ENCODE measurements around the gene TMEM81. TPM values are rescaled to one million over a fixed set of nuclear protein-coding genes. Genes with fewer than 3 reads are reported as not detected.
A peak's percentile ranks its signal among the peaks of the same experiment; 100 is the strongest.

TMEM81 gene
- polyA plus RNA-seq, 3 donors from 2014 or later = 0.24 to 0.79 (median 0.40) TPM

DNA sequence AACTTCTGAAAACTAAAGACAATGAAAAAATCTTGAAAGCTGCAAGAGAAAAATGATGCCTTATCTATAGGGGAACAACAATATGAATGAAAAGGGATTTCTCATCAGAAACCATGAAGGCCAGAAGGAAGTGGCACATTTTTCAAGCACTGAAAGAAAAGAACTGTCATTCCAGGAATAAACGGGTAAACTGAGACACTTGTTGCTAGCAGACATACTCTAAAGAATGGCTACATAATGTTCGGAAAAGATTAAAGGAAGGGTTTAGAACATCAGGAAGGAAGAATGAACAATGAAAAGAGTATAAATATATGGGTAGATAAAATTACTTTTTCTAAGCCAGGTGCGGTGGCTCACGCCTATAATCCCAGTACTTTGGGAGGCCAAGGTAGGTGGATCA, 23.1 kb upstream of the TMEM81 start:
- Mint-ChIP-seq H3K4me1 (peaks cover 10 to 13% of the 10 kb centered on the region in 2 donors), H3K36me3 (peaks cover 22 to 48% (median 26%) of the 10 kb centered on the region in 3 donors), H3K27me3 (ENCODE audit: low read depth in 3 of 3) (peaks cover 0 to 2% (median 0%) of the 10 kb centered on the region in 3 donors), H3K4me3 (no peak overlapping the region), H3K9me3 (no peaks in the 10 kb centered on the region), H3K27ac (no peak overlapping the region)
- DNase-seq = no peak

DNA sequence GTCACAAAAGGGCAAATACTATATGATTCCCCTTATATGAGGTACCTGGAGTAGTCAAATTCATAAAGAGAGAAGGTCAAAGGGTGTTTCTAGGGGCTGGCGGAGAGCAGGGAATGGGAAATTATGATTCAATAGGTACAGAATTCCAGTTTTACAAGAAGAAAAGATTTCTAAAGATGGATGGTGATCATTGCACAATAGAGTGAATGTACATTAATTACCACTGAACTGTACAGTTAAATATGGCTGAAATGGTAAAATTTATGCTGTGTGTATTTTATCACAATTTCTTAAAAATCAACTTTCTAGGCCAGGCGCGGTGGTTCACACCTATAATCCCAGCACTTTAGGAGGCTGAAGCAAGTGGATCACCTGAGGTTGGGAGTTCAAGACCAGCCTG, 18.1 kb upstream of the TMEM81 start:
- H3K4me1 Mint-ChIP-seq = peaks cover 8 to 11% of the 10 kb centered on the region in 2 donors
- no peak overlapping the region for H3K27ac Mint-ChIP-seq
- DNase-seq = no peak
- H3K9me3 Mint-ChIP-seq = no peaks in the 10 kb centered on the region
- peaks cover 0 to 2% (median 0%) of the 10 kb centered on the region in 3 donors for H3K27me3 Mint-ChIP-seq (ENCODE audit: low read depth in 3 of 3)
- H3K4me3 Mint-ChIP-seq = no peak overlapping the region
- peaks cover 24 to 80% (median 44%) of the 10 kb centered on the region in 3 donors for H3K36me3 Mint-ChIP-seq

DNA sequence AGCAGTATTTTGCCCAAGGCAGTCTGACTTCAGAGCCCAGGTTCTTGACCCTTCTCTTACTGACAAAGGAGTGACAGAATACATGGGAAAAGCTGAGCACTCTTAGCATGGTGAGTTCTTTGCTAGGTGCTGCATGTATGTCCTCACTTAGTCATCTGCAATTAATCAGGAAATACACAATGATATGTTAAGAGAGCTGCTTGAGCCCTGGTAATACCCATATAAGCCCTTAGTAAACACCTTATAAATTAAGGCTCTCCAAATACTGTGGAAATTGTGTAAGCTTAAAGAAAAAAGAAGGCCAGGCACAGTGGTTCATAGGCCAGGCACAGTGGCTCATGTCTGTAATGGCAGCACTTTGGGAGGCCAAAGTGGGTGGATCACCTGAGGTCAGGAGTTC, 14.0 kb upstream of the TMEM81 start:
- no peak overlapping the region for H3K27ac Mint-ChIP-seq
- peaks cover 33 to 86% (median 51%) of the 10 kb centered on the region in 3 donors for H3K36me3 Mint-ChIP-seq
- no peak overlapping the region for H3K4me3 Mint-ChIP-seq
- H3K9me3 Mint-ChIP-seq = no peaks in the 10 kb centered on the region
- no peaks in the 10 kb centered on the region for H3K27me3 Mint-ChIP-seq (ENCODE audit: low read depth in 3 of 3)
- DNase-seq = no peak
- no peaks in the 10 kb centered on the region for H3K4me1 Mint-ChIP-seq

DNA sequence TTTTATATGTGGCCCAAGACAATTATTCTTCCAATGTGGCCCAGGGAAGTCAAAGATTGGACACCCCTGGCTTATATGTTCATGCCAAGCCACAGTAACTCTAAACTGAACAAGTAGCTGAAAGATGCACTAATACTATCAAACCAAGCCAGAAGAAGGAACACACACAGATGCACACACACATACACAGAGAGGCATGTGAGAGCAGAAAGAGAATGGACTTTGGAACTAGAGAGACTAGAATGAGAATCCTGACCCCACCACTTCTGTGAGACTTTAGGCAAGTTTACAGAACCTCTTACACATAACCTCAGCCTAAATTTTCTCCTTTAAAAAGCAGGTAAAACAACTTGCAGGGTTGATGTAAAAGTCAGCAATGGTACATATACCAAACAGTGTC, 11.2 kb upstream of the TMEM81 start:
- H3K9me3 Mint-ChIP-seq = no peaks in the 10 kb centered on the region
- no peak overlapping the region for H3K27ac Mint-ChIP-seq
- peaks cover 0 to 4% of the 10 kb centered on the region in 2 donors for H3K4me1 Mint-ChIP-seq

DNA sequence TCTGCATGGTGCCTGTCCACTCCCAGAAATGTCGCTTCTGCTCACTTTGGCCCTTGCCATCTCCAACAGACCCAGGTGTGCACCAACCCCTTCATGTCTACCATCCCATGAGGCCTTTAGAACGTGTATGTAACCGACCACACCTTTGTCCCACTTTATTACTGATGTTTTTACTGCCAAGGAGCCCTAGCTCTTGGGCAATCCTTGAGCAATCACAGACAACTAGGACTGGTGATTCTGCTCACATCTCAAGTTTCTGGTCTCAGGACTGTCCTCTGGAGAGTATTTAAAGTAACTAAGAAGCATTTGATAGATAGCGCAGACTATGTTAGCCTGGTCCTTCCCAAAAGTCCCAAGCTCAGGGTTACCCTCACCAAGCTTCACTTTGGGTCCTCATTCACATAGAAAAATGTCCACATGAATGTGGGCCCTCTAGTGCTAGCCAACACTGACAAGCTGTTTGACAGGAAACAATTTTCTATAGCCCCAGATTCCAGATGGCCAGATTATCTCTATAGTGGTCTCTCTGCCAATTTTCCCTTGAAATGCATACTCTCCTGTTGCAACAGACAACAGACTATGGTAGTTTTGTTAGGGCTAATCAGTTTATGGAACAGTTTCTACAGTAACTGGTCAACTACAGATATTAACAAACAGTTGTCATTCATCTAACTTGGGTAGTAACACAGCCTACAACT, 6.9 kb upstream of the TMEM81 start:
- Mint-ChIP-seq H3K9me3 (no peaks in the 10 kb centered on the region), H3K36me3 (peaks cover 24 to 66% (median 37%) of the 10 kb centered on the region in 3 donors), H3K4me1 (peaks cover 0 to 10% of the 10 kb centered on the region in 2 donors), H3K27me3 (ENCODE audit: low read depth in 3 of 3) (peaks cover 0 to 2% (median 0%) of the 10 kb centered on the region in 3 donors), H3K27ac (peak overlapping the region in 1 of 6 donors; percentile 36), H3K4me3 (no peak overlapping the region)
- no peak for DNase-seq

More for the DNA sequence above, 11.2 kb upstream of the TMEM81 start:
- Mint-ChIP-seq H3K36me3 (peaks cover 26 to 81% (median 48%) of the 10 kb centered on the region in 3 donors), H3K4me3 (no peak overlapping the region), H3K27me3 (ENCODE audit: low read depth in 3 of 3) (no peaks in the 10 kb centered on the region)
- no peak for DNase-seq

DNA sequence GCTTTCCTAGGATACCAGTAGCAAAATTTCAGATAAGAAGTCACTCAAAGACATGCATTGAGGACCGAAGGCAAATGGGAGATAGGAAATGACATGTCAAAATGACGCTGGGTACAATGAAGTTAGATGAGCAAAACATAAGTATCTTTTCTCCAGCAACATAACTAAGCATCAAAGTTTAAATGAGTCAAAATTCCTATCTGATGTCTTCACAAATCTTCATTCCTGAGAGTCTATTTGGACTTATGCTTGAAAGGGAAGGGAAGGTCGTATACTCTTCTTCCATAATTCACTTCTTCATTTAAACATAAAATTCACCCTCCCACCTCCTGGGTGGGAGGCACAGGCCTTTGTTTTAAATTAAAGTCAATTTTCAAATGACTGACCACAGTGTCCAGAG, 4.1 kb upstream of the TMEM81 start:
- Mint-ChIP-seq H3K36me3 (peaks cover 22 to 60% (median 33%) of the 10 kb centered on the region in 3 donors), H3K27me3 (ENCODE audit: low read depth in 3 of 3) (peaks cover 0 to 2% (median 0%) of the 10 kb centered on the region in 3 donors), H3K4me3 (no peak overlapping the region), H3K27ac (no peak overlapping the region), H3K4me1 (peaks cover 4 to 19% of the 10 kb centered on the region in 2 donors), H3K9me3 (no peaks in the 10 kb centered on the region)
- no peak for DNase-seq

DNA sequence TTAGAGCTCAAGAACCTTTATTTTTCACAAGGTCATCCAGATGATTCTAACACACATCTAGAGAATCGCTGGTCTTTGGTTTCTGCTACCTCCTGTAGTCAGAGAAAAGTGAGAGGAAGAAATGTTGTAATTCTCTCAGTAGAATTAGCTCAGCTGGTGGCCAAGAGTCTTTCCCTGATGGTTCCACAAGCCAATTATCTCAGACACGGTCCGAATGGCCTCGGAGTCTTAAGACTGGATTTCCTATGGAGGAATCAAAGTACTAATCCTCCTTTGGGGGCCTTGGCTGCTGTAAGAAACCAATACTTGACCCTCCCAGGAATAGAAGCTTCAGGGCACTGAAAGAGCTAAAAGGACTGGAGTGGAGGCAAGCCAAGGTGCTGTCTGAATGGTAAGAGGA, 1.8 kb downstream of the TMEM81 start:
- Mint-ChIP-seq H3K9me3 (no peaks in the 10 kb centered on the region), H3K27ac (no peak overlapping the region), H3K4me3 (no peak overlapping the region), H3K4me1 (peaks cover 8 to 24% of the 10 kb centered on the region in 2 donors), H3K27me3 (ENCODE audit: low read depth in 3 of 3) (peaks cover 0 to 2% (median 0%) of the 10 kb centered on the region in 3 donors), H3K36me3 (peaks cover 10 to 27% (median 13%) of the 10 kb centered on the region in 3 donors)
- no peak for DNase-seq

DNA sequence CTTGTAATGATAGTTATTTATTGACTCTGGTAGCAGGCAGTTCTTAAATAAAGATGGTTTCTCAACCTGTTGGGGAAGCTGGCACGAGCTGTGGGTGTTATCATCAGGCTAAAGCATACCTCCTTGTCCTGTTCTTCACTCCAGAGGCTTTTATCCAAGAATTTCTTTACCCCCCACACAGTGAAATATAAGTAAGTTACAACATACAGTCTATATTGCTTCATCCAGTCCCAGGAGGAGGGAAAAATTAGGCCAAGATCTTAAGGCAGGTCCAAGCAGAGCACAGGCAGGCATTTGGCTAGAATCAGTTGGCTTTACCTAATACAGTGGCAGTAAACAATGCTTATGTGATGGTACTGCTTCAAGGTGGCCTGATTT, 6.3 kb downstream of the TMEM81 start:
- Mint-ChIP-seq H3K4me1 (peaks cover 4 to 11% of the 10 kb centered on the region in 2 donors), H3K27me3 (ENCODE audit: low read depth in 3 of 3) (no peaks in the 10 kb centered on the region), H3K9me3 (no peaks in the 10 kb centered on the region), H3K4me3 (no peak overlapping the region), H3K36me3 (peaks cover 0 to 3% (median 0%) of the 10 kb centered on the region in 3 donors), H3K27ac (no peak overlapping the region)
- no peak for DNase-seq

DNA sequence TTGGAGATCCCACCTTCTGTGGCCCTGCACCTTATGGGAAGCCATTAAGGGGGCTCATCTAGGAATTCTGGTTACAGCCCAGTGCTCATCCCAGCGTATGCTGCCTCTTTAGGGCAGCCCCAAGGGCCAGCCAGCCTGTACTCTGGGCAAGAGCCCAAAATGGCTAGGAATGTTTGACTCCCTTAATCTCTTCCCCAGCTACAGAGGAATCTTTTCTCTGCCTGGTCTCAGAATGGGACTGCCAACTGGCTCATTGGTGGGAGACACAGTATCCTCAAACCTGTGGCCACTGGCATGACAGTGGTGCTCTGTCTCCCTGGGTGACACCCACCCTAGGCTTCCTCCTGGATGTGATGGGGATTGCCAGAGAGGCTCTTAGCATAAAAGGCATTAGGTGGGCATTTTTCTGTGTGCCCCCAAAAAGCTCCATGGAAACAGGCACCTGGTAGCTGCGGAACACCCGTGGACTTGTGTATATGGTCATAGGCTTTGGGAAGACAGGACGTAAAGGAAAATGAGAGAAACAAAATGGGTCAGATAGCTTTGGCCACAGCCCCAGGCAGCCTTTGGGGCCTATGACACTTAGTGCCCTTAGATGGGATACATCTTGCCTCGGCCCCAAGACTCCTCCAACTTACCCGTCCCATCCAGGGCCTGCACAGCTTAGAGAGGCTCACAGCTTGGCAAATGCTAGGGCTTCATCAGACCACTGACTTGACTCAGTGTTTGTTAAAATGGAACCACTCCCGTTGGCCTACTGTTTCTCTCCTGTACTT, 6.9 kb downstream of the TMEM81 start:
- Mint-ChIP-seq H3K4me1 (peaks cover 4 to 11% of the 10 kb centered on the region in 2 donors), H3K36me3 (peaks cover 0 to 3% (median 0%) of the 10 kb centered on the region in 3 donors), H3K4me3 (no peak overlapping the region), H3K27ac (no peak overlapping the region), H3K27me3 (ENCODE audit: low read depth in 3 of 3) (no peaks in the 10 kb centered on the region), H3K9me3 (no peaks in the 10 kb centered on the region)
- DNase-seq = no peak

DNA sequence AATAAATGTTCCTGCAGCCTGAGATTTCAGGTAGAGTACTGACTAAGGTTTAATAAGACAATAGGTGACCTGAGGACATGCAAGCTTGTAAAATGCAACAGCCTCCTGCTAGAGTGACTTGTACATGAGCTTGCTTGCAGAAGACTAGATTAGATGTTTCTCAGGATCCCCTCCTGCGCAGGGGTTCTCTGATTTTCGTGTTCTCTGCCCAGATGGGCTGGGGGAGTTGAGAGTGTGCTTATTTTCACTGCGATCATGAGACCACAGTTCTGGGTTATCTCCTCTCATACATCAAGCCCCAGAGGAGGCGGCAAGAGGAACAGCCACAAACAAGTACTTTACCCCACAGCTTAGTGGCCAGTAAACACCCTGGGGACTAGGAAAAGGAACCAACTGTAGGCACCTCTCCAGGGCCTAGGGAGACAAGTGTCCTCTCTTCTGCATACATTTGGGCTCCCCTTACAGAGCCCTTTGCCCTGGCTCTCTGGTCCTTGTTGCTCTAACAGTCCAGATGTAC, 8.0 kb downstream of the TMEM81 start:
- Mint-ChIP-seq H3K4me1 (peaks cover 4 to 11% of the 10 kb centered on the region in 2 donors), H3K27ac (no peak overlapping the region), H3K4me3 (peak overlapping the region in 1 of 5 donors; percentile 17), H3K9me3 (no peaks in the 10 kb centered on the region), H3K27me3 (ENCODE audit: low read depth in 3 of 3) (no peaks in the 10 kb centered on the region), H3K36me3 (no peaks in the 10 kb centered on the region)
- DNase-seq = no peak

DNA sequence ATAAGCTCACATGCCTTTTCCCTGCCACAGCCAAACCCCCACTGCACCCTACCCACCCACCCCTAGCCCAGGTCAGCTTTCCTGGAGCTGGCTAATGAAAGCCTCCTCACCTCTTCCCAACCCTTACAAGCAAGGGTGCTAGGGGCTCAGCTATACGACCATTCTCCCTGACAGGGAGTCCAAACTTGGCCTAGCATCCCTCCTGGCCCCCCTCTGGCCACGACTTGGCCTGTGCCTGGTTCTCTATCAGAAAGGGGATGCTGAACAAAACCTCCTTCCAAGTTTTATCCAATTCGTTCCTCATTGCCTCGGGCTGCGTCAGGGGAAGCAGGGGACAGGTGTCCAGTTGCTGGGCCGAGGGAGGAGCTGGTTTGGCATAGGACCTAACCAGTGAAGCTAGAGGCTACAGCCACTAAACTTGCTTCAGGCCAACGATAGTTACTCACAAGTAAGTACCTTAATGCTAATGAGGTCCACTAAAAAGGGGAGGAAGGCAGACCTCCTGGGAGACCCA, 8.6 kb downstream of the TMEM81 start:
- no peak for DNase-seq
- H3K27me3 Mint-ChIP-seq (ENCODE audit: low read depth in 3 of 3) = no peaks in the 10 kb centered on the region
- no peak overlapping the region for H3K4me3 Mint-ChIP-seq
- peaks cover 4 to 11% of the 10 kb centered on the region in 2 donors for H3K4me1 Mint-ChIP-seq
- no peaks in the 10 kb centered on the region for H3K36me3 Mint-ChIP-seq
- H3K27ac Mint-ChIP-seq = no peak overlapping the region
- no peaks in the 10 kb centered on the region for H3K9me3 Mint-ChIP-seq

DNA sequence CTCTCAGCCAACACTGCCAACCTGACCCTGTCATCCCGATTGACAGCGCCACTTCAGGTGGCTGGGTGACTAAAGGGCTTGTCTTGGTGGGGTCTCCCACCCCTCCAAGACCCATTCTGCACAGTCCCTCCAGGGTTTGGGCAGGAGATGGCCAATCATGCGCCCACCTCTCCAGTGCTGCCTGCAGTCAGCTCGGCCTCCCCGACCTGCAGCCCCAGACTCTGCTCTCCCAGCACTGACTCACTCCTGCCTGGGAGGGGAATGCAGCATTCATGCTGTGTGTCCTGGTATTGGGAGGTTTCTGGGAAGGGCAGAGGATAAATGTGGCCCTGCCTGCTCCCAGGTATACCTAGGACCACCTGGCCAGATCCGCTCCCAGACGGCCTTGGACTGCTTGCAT, 9.7 kb downstream of the TMEM81 start:
- Mint-ChIP-seq H3K27ac (no peak overlapping the region), H3K4me3 (no peak overlapping the region), H3K9me3 (no peaks in the 10 kb centered on the region), H3K4me1 (peaks cover 4 to 11% of the 10 kb centered on the region in 2 donors), H3K36me3 (no peaks in the 10 kb centered on the region), H3K27me3 (ENCODE audit: low read depth in 3 of 3) (no peaks in the 10 kb centered on the region)
- DNase-seq = no peak

DNA sequence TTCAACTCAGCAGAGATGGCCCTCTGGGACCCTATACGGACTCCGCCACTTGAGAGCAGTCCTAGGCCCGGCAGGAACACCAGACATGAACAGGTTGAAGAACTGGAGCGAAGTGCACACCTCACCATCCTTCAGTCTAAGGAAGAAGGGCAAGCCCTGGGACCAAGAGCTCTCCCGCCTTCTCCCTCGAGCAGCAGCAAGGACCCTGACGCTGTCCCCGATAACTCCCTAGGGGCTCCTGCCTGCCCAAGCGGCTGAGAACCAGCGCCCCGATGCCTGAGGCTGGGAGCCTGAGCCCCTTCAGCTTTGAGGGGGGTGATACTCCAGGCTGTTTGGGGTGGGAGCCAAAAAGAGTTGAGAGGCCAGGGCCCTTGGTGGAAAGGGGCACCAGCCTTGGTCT, 10.2 kb downstream of the TMEM81 start:
- no peak for DNase-seq
- Mint-ChIP-seq H3K4me3 (no peak overlapping the region), H3K27me3 (ENCODE audit: low read depth in 3 of 3) (no peaks in the 10 kb centered on the region), H3K36me3 (no peaks in the 10 kb centered on the region), H3K9me3 (no peaks in the 10 kb centered on the region), H3K27ac (no peak overlapping the region), H3K4me1 (peaks cover 4 to 11% of the 10 kb centered on the region in 2 donors)

DNA sequence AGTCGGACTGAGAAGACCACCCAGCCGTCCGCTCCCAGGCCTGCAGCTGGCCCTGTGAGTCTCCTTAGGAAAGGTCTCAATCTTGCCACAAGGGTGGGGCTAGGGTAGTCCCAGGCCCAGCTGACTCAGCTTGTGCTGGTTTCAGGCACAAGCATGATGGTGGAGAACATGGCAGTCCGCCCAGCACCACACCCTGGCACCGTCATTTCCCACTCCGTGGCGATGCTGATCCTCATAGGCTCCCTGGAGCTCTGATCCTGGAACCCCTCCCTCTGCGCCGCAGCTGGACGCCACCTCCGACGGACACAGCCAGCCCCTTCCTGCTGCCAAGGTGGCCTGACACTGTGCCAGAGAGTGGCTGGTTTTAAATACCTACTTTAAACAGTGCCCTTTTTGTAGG, 10.7 kb downstream of the TMEM81 start:
- Mint-ChIP-seq H3K4me3 (no peak overlapping the region), H3K9me3 (no peaks in the 10 kb centered on the region), H3K4me1 (peaks cover 4 to 11% of the 10 kb centered on the region in 2 donors), H3K27me3 (ENCODE audit: low read depth in 3 of 3) (no peaks in the 10 kb centered on the region), H3K36me3 (no peaks in the 10 kb centered on the region), H3K27ac (no peak overlapping the region)
- no peak for DNase-seq
